Sigmoid colon (tissue), 7 donors: Measurements from ENCODE around the gene TNFRSF17. TPM values are rescaled to one million over a fixed set of nuclear protein-coding genes. Genes with fewer than 3 reads are reported as not detected.

Experiments used
- DNase-seq: peaks from one replicate; pipeline ENCODE4 v3.0.0-alpha.2; 2019
- H3K27ac ChIP-seq, 4 donors: fragments of 200-600 bp; sonication (generic); one replicate each; pipeline ENCODE4 v1.5.1; 2016 to 2019; ENCODE audit warnings: mild to moderate bottlenecking in 1 of 4
- H3K27me3 ChIP-seq, 3 donors: fragments of 200-600 bp; sonication (generic); one replicate each; pipeline ENCODE4 v1.5.1; 2019; ENCODE audit warnings: mild to moderate bottlenecking in 1 of 3
- H3K36me3 ChIP-seq, 4 donors: fragments of 200-600 bp; sonication (generic); one replicate each; pipeline ENCODE4 v1.5.1; 2016 to 2019
- H3K4me1 ChIP-seq, 4 donors: fragments of 200-600 bp; sonication (generic); one replicate each; pipeline ENCODE4 v1.5.1; 2017 to 2019
- H3K4me3 ChIP-seq, 4 donors: fragments of 200-600 bp; sonication (generic); one replicate each; pipeline ENCODE4 v1.5.1; 2017 to 2019; ENCODE audit warnings: mild to moderate bottlenecking in 2 of 4, moderate library complexity in 1 of 4
- H3K9me3 ChIP-seq, 4 donors: fragments of 200-600 bp in 3 of 4; sonication (generic) in 3 of 4; one replicate each; pipeline versions ENCODE4 v1.5.1 to v1.6.1; 2013 to 2019
- CTCF ChIP-seq, 4 experiments: fragments of 450-650 bp in 3 of 4; fragments of 200-600 bp in 1 of 4; IDR thresholded peaks; one replicate each; pipeline ENCODE4 v1.5.1; 2016 to 2019; ENCODE audit warnings: antibody characterized with exemption in 4 of 4, mild to moderate bottlenecking in 3 of 4, moderate library complexity in 2 of 4
- EP300 ChIP-seq, 4 donors: sonication (generic); formaldehyde crosslinking; IDR thresholded peaks; one replicate each; pipeline ENCODE4 v1.6.1; 2017; ENCODE audit warnings: antibody characterized with exemption in 4 of 4
- POLR2A ChIP-seq, 2 donors: fragments of 450-650 bp; IDR thresholded peaks; one replicate each; pipeline ENCODE4 v1.6.1; 2016; ENCODE audit warnings: antibody characterized with exemption in 2 of 2, mild to moderate bottlenecking in 2 of 2, moderate library complexity in 2 of 2
- POLR2AphosphoS5 ChIP-seq, 4 donors: sonication (generic); formaldehyde crosslinking; IDR thresholded peaks; one replicate each; pipeline ENCODE4 v1.6.1; 2017; ENCODE audit warnings: antibody characterized with exemption in 4 of 4
- WGBS, 2 donors: extraction: QIAGEN DNeasy Blood & Tissue Kit; methylation state at CpG; one replicate each; pipeline ENCODE4 v1.1.7; 2013; 5-methylcytosine and 5-hydroxymethylcytosine counted together
- intact Hi-C: fragments of 100-400 bp; cut with DNase I; formaldehyde crosslinking; loops from one replicate; pipeline ENCODE4 v1.15.1; 2023
- polyA plus RNA-seq, 3 donors: library from polyadenylated mRNA; stranded (reverse); fragments of 200-250 nt; gene quantifications; one replicate each; pipeline ENCODE4 v1.2.3, GENCODE V29; 2013
- small RNA-seq, 3 donors: library from RNA; depleted of rRNA; stranded (forward); fragments of <200 nt; gene quantifications; one replicate each; pipeline ENCODE3, GENCODE V24; 2016
- total RNA-seq, 4 donors: library from RNA; depleted of rRNA; stranded (reverse); fragments of >200 nt; gene quantifications; one replicate each; pipeline ENCODE4 v1.1.0, GENCODE V29; 2016
- donor health status: healthy with polysubstance abuse.
- donor health status: Bipolar disorder and iron deficiency.
- donor health status: healthy.

TNFRSF17 gene
- total and polyA plus RNA-seq, 7 donors = 1.8 to 3.8 (median 1.8) TPM; not detected in 4

GRCh38 chr16:12016291-12016947, 51.4 kb downstream of the TNFRSF17 start:
- DNase-seq = no peak
- TF ChIP-seq POLR2AphosphoS5 (IDR thresholded peaks at IDR 0.05) (no peak), EP300 (IDR thresholded peaks at IDR 0.05) (no peak), POLR2A (IDR thresholded peaks at IDR 0.05) (no peak), CTCF (IDR thresholded peaks at IDR 0.05) (no peak)
- H3K4me1 ChIP-seq = no peaks in the 10 kb centered on the region
- no peaks in the 10 kb centered on the region for H3K9me3 ChIP-seq
- no peaks in the 10 kb centered on the region for H3K27me3 ChIP-seq
- H3K4me3 ChIP-seq = no peak overlapping the region
- 93% methylated on average over 4 of the region's 4 CpGs for WGBS, 2 donors
- H3K27ac ChIP-seq = no peak overlapping the region
- no peaks in the 10 kb centered on the region for H3K36me3 ChIP-seq
- intact Hi-C loops = no loop called here

- Histone ChIP-seq H3K4me1 (no peaks in the 10 kb centered on the region), H3K27ac (no peak overlapping the region), H3K9me3 (no peaks in the 10 kb centered on the region), H3K36me3 (no peaks in the 10 kb centered on the region), H3K4me3 (no peak overlapping the region), H3K27me3 (no peaks in the 10 kb centered on the region)
- TF ChIP-seq POLR2A (IDR thresholded peaks at IDR 0.05) (no peak), CTCF (IDR thresholded peaks at IDR 0.05) (no peak), POLR2AphosphoS5 (IDR thresholded peaks at IDR 0.05) (no peak), EP300 (IDR thresholded peaks at IDR 0.05) (no peak)
- DNase-seq = no peak
- intact Hi-C loops = no loop called here
- WGBS, 2 donors = 86 to 88% methylated on average over 5 of the region's 5 CpGs
Measured at GRCh38 chr16:12017558-12017957, 52.5 kb downstream of the TNFRSF17 start.

Small RNA genes lying within 50 kb of the gene (small RNA-seq; reads per million reads assigned to genes)
- gene AC007216.5 (0 reads per million in 3 donors), gene UBL5P4 (0 reads per million in 3 donors)

Other genes with a start within 250 kb of the TNFRSF17 start
- gene TXNDC11, start 222.4 kb upstream of the TNFRSF17 start, total RNA-seq = 10 to 100 TPM; 25.3 to 35.2 (median 28.8) TPM
- gene TXNDC11, start 222.4 kb upstream of the TNFRSF17 start, polyA plus RNA-seq = 10 to 100 TPM; 34.9 to 54.0 (median 37.8) TPM
- 10 to 100 TPM; 45.5 to 62.5 (median 55.7) TPM for gene ZC3H7A, start 168.0 kb upstream of the TNFRSF17 start, total RNA-seq
- gene ZC3H7A, start 168.0 kb upstream of the TNFRSF17 start, polyA plus RNA-seq = 10 to 100 TPM; 19.9 to 23.5 (median 22.8) TPM
- 100 to 1,000 TPM; 134 to 177 (median 148) TPM for gene RSL1D1, start 113.7 kb upstream of the TNFRSF17 start, total RNA-seq
- gene RSL1D1, start 113.7 kb upstream of the TNFRSF17 start, polyA plus RNA-seq = 10 to 100 TPM; 36.5 to 85.5 (median 78.7) TPM
- 10 to 100 TPM; 51.8 to 73.5 (median 52.3) TPM for gene GSPT1, start 49.3 kb upstream of the TNFRSF17 start, total RNA-seq
- 10 to 100 TPM; 43.8 to 55.3 (median 51.1) TPM for gene GSPT1, start 49.3 kb upstream of the TNFRSF17 start, polyA plus RNA-seq
- 10 to 100 TPM in 1 of 4 donors, 1 to 10 TPM in 3; 1.6 to 36.8 (median 2.9) TPM for gene NPIPB2, start 23.2 kb upstream of the TNFRSF17 start, total RNA-seq
- gene NPIPB2, start 23.2 kb upstream of the TNFRSF17 start, polyA plus RNA-seq = 1 to 10 TPM; 2.3 to 9.6 (median 3.0) TPM
- gene SNX29, start 11.5 kb downstream of the TNFRSF17 start, total RNA-seq = 10 to 100 TPM; 16.8 to 38.2 (median 17.5) TPM
- 10 to 100 TPM in 1 of 3 donors, 1 to 10 TPM in 2; 1.6 to 10.3 (median 2.4) TPM for gene SNX29, start 11.5 kb downstream of the TNFRSF17 start, polyA plus RNA-seq